Measurements from ENCODE around the gene CASS4. TPM values are rescaled to one million over a fixed set of nuclear protein-coding genes. Genes with fewer than 3 reads are reported as not detected.

CASS4 gene
- total RNA-seq, 1 experiment from 2014 or later: 0.17 TPM

DNA sequence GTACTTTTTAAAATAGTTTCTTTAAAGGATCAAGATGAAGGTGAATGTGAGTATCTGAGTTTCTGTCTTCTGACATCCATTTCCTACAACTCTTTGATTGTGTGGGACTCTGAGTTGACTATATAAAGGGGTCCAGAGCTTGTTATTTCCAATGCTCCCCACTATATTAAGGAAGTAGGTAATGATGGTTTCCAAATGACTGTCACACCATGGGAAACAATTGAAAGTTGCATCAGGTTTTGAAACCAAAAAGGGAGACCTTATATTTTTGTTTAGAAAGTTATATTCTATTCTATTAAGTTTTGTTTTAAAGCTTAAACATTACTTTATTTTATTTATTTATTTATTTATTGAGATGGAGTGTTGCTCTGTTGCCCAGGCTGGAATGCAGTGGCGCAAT is 11.2 kb downstream of the CASS4 start:
- peak overlapping the region; percentile 55; the same call in 1 of the 2 replicates for H3K4me2 ChIP-seq (ENCODE audit: low read length)
- intact Hi-C loops (cut with micrococcal nuclease): no loop called here
- TF ChIP-seq TCF7L2 (IDR thresholded peaks at IDR 0.05; ENCODE audit: borderline replicate concordance, extremely low read depth, insufficient read depth, insufficient read length) (no peak), ELF1 (IDR thresholded peaks at IDR 0.05; ENCODE audit: borderline replicate concordance, low read depth) (no peak), ZFX (IDR thresholded peaks at IDR 0.05) (no peak), REST (IDR thresholded peaks at IDR 0.05; ENCODE audit: low read depth) (no peak), SP1 (IDR thresholded peaks at IDR 0.05; ENCODE audit: low read depth) (no peak), EZH2 (IDR thresholded peaks at IDR 0.05) (no peak), YY1 (IDR thresholded peaks at IDR 0.05; ENCODE audit: extremely low read depth, insufficient replicate concordance, low read depth, low read length) (no peak), POLR2AphosphoS5 (IDR thresholded peaks at IDR 0.05; ENCODE audit: low read depth, low read length) (no peak), JUND (IDR thresholded peaks at IDR 0.05) (no peak), CEBPB (IDR thresholded peaks at IDR 0.05; ENCODE audit: low read depth) (no peak), EZH2phosphoT487 (IDR thresholded peaks at IDR 0.05; ENCODE audit: borderline replicate concordance) (no peak), FOSL1 (IDR thresholded peaks at IDR 0.05; ENCODE audit: low read depth) (no peak), POLR2A (IDR thresholded peaks at IDR 0.05; ENCODE audit: borderline replicate concordance, extremely low read depth, insufficient read depth, insufficient read length) (no peak), EGR1 (IDR thresholded peaks at IDR 0.05; ENCODE audit: low read depth) (no peak), SIN3A (IDR thresholded peaks at IDR 0.05; ENCODE audit: low read depth) (no peak), RAD21 (IDR thresholded peaks at IDR 0.05; ENCODE audit: low read depth) (no peak)
- TF ChIP-seq, protein P1, sequence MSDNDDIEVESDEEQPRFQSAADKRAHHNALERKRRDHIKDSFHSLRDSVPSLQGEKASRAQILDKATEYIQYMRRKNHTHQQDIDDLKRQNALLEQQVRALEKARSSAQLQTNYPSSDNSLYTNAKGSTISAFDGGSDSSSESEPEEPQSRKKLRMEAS (IDR thresholded peaks at IDR 0.05): no peak
- TF ChIP-seq, protein P2, sequence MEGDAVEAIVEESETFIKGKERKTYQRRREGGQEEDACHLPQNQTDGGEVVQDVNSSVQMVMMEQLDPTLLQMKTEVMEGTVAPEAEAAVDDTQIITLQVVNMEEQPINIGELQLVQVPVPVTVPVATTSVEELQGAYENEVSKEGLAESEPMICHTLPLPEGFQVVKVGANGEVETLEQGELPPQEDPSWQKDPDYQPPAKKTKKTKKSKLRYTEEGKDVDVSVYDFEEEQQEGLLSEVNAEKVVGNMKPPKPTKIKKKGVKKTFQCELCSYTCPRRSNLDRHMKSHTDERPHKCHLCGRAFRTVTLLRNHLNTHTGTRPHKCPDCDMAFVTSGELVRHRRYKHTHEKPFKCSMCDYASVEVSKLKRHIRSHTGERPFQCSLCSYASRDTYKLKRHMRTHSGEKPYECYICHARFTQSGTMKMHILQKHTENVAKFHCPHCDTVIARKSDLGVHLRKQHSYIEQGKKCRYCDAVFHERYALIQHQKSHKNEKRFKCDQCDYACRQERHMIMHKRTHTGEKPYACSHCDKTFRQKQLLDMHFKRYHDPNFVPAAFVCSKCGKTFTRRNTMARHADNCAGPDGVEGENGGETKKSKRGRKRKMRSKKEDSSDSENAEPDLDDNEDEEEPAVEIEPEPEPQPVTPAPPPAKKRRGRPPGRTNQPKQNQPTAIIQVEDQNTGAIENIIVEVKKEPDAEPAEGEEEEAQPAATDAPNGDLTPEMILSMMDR (IDR thresholded peaks at IDR 0.05 in 2 of 3, conservative IDR thresholded peaks at IDR 0.05 in 1 of 3; ENCODE audit: borderline replicate concordance in 1 of 3, insufficient read depth in 1 of 3, low read depth in 2 of 3, low read length in 2 of 3): no peak
- TF ChIP-seq, protein P3, sequence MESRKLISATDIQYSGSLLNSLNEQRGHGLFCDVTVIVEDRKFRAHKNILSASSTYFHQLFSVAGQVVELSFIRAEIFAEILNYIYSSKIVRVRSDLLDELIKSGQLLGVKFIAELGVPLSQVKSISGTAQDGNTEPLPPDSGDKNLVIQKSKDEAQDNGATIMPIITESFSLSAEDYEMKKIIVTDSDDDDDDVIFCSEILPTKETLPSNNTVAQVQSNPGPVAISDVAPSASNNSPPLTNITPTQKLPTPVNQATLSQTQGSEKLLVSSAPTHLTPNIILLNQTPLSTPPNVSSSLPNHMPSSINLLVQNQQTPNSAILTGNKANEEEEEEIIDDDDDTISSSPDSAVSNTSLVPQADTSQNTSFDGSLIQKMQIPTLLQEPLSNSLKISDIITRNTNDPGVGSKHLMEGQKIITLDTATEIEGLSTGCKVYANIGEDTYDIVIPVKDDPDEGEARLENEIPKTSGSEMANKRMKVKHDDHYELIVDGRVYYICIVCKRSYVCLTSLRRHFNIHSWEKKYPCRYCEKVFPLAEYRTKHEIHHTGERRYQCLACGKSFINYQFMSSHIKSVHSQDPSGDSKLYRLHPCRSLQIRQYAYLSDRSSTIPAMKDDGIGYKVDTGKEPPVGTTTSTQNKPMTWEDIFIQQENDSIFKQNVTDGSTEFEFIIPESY (IDR thresholded peaks at IDR 0.05; ENCODE audit: extremely low read depth, insufficient replicate concordance, low read length): no peak

More for the DNA sequence above, 11.2 kb downstream of the CASS4 start:
- DNase-seq (ENCODE audit: low read depth, low spot score) (no peak), ATAC-seq (no peak)
- H3K4me3 ChIP-seq (replicated peaks in 1 of 2; ENCODE audit: low read depth in 1 of 2, low read length in 2 of 2): no peak overlapping the region
- no peak overlapping the region for H3K9ac ChIP-seq (ENCODE audit: low read length)
- H4K20me1 ChIP-seq (ENCODE audit: insufficient read depth): no peaks in the 10 kb centered on the region
- POLR2A ChIA-PET: no interaction called here
- no TSS peak for BruUV-seq (replicated peaks)
- no peaks in the 10 kb centered on the region for H3K9me3 ChIP-seq (ENCODE audit: control insufficient read depth in 1 of 2, insufficient read depth in 1 of 2, low read depth in 1 of 2, low read length in 2 of 2)
- peaks cover 15 to 21% of the 10 kb centered on the region in 2 experiments for H3K4me1 ChIP-seq (ENCODE audit: control insufficient read depth in 1 of 2, insufficient read depth in 2 of 2, low read length in 2 of 2)
- CTCF ChIA-PET: no interaction called here
- no peaks in the 10 kb centered on the region for H3K27me3 ChIP-seq (ENCODE audit: insufficient read depth, low read length)
- H3K9me2 ChIP-seq (ENCODE audit: insufficient read depth): no peaks in the 10 kb centered on the region
- H3K79me2 ChIP-seq (ENCODE audit: insufficient read depth, low read length): no peaks in the 10 kb centered on the region
- H3K36me3 ChIP-seq (ENCODE audit: control insufficient read depth in 1 of 2, insufficient read depth in 2 of 2, low read length in 2 of 2): no peaks in the 10 kb centered on the region
- RAD21 ChIA-PET (ENCODE audit: low non-redundant PET in 1 of 2, low total read pairs in 2 of 2, uncharacterized antibody in 2 of 2, unreplicated experiment in 2 of 2): no interaction called here
- H3K27ac ChIP-seq (ENCODE audit: low read depth, low read length): no peak overlapping the region
- no peak overlapping the region for H2AFZ ChIP-seq (ENCODE audit: low read depth, low read length, poor library complexity, severe bottlenecking)

Data from HCT116 (cell line).